GM21619 (cell line): Measurements from ENCODE around the gene NEK11.
"Not testable (repeated sequence)": the region's sequence is repeated elsewhere in the genome, so short reads cannot be mapped to it uniquely, and the experiment has no call there.

Experiments
- ATAC-seq: cut with Tn5 transposase; IDR thresholded peaks from one replicate; pipeline ENCODE4 v1.9.1; 2021; ENCODE audit not compliant: unreplicated experiment

NEK11 gene

GRCh38 chr3:131038326-131038725, 11.6 kb downstream of the NEK11 start:
- ATAC-seq = no peak

- not testable (repeated sequence) for ATAC-seq
These were observed 15.8 kb downstream of the NEK11 start for GRCh38 chr3:131042271-131042985.

GRCh38 chr3:131047582-131047981, 20.9 kb downstream of the NEK11 start:
- ATAC-seq = no peak

- no peak for ATAC-seq
These were observed 21.4 kb downstream of the NEK11 start for GRCh38 chr3:131048030-131048429.

- ATAC-seq = no peak
These were observed 23.3 kb downstream of the NEK11 start for GRCh38 chr3:131050001-131050400.

GRCh38 chr3:131053043-131053859, 26.6 kb downstream of the NEK11 start:
- no peak for ATAC-seq

GRCh38 chr3:131067983-131068382, 41.3 kb downstream of the NEK11 start:
- ATAC-seq = no peak

- no peak for ATAC-seq
These were observed 45.5 kb downstream of the NEK11 start for GRCh38 chr3:131072099-131072559.

GRCh38 chr3:131072845-131073244, 46.2 kb downstream of the NEK11 start:
- no peak for ATAC-seq

GRCh38 chr3:131075632-131076328, 49.1 kb downstream of the NEK11 start:
- no peak for ATAC-seq

GRCh38 chr3:131077904-131078303, 51.2 kb downstream of the NEK11 start:
- no peak for ATAC-seq

GRCh38 chr3:131079086-131079485, 52.4 kb downstream of the NEK11 start:
- no peak for ATAC-seq

- ATAC-seq = no peak
These were observed 54.5 kb downstream of the NEK11 start for GRCh38 chr3:131081224-131081623.

GRCh38 chr3:131082246-131082645, 55.6 kb downstream of the NEK11 start:
- no peak for ATAC-seq

- ATAC-seq = no peak
These were observed 56.5 kb downstream of the NEK11 start for GRCh38 chr3:131082871-131083863.

- ATAC-seq = no peak
These were observed 65.1 kb downstream of the NEK11 start for GRCh38 chr3:131091768-131092167.

- ATAC-seq = no peak
These were observed 81.2 kb downstream of the NEK11 start for GRCh38 chr3:131107637-131108433.

- ATAC-seq = no peak
These were observed 82.5 kb downstream of the NEK11 start for GRCh38 chr3:131109156-131109555.

- no peak for ATAC-seq
These were observed 83.4 kb downstream of the NEK11 start for GRCh38 chr3:131110087-131110486.

GRCh38 chr3:131114256-131114655, 87.6 kb downstream of the NEK11 start:
- ATAC-seq = no peak
